C4-2B (cell line): ENCODE data around the gene DLG2.

ENCODE experiments used
- ZFX ChIP-seq: fragments of 450-650 bp; IDR thresholded peaks from 2 replicates; pipeline ENCODE4 v1.6.1; 2017
- TF ChIP-seq, protein P1 (sequence below): fragments of 450-650 bp; conservative IDR thresholded peaks from 2 replicates; pipeline ENCODE4 v1.5.1; 2017; ENCODE audit warnings: mild to moderate bottlenecking

DNA sequence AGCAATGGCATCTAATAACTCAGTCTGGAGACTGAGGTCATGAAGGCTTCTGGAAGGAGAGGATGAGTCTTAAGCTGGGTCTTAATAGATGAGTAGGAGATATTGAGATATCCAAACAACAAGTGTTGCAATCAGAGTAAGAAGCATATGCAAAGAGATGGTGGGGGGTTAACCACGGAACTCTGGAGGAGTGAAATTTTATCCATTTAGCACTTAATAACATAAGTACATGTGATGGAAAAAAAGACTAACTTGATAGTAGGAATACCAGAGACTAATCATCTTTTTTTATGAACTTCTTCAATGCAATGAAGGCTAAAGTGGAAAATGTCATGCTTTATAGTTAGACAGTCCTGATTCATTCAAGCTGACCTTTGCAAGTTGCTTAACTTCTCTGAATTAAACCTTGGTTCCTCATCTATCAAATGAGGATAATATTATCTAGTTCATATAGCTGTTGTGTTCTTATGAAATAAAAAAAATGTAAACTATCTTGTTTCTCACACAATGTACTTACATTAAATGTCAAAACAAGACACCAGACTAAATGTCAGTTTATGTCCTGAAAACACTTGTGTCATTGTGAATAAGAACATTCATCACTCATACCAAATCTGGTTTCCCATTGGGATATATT is 1937.9 kb downstream of the DLG2 start:
- TF ChIP-seq, protein P1, sequence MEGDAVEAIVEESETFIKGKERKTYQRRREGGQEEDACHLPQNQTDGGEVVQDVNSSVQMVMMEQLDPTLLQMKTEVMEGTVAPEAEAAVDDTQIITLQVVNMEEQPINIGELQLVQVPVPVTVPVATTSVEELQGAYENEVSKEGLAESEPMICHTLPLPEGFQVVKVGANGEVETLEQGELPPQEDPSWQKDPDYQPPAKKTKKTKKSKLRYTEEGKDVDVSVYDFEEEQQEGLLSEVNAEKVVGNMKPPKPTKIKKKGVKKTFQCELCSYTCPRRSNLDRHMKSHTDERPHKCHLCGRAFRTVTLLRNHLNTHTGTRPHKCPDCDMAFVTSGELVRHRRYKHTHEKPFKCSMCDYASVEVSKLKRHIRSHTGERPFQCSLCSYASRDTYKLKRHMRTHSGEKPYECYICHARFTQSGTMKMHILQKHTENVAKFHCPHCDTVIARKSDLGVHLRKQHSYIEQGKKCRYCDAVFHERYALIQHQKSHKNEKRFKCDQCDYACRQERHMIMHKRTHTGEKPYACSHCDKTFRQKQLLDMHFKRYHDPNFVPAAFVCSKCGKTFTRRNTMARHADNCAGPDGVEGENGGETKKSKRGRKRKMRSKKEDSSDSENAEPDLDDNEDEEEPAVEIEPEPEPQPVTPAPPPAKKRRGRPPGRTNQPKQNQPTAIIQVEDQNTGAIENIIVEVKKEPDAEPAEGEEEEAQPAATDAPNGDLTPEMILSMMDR, result no peak
- TF ChIP-seq ZFX, result no peak
